Neural crest cell (in vitro differentiated cells): ENCODE data around the gene STAT6. TPM values are rescaled to one million over a fixed set of nuclear protein-coding genes. Genes with fewer than 3 reads are reported as not detected.

Source experiments
- DNase-seq: peaks from one replicate; pipeline ENCODE4 v3.0.0; 2021; ENCODE audit warnings: low read depth, mixed read lengths, low spot score
- H3K27ac Mint-ChIP-seq: one replicate; pipeline ENCODE4 v1.8.0; 2021; ENCODE audit warnings: mild to moderate bottlenecking, mixed read lengths; ENCODE audit not compliant: unreplicated experiment
- H3K27me3 Mint-ChIP-seq: 2 replicates; pipeline ENCODE4 v1.8.0; 2021; ENCODE audit warnings: low read depth, mild to moderate bottlenecking, mixed read lengths
- H3K36me3 Mint-ChIP-seq: 2 replicates; pipeline ENCODE4 v1.8.0; 2021; ENCODE audit warnings: low read depth, mild to moderate bottlenecking, mixed read lengths
- H3K4me1 Mint-ChIP-seq: 2 replicates; pipeline ENCODE4 v1.8.0; 2021; ENCODE audit warnings: mixed read lengths
- H3K4me3 Mint-ChIP-seq: one replicate; pipeline ENCODE4 v1.8.0; 2021; ENCODE audit warnings: mild to moderate bottlenecking, mixed read lengths
- H3K9me3 Mint-ChIP-seq: 2 replicates; pipeline ENCODE4 v1.8.0; 2021; ENCODE audit warnings: mixed read lengths
- CTCF ChIP-seq: fragments of 200-600 bp; sonication (generic); conservative IDR thresholded peaks from 2 replicates; pipeline ENCODE4 v1.5.0; 2021; ENCODE audit warnings: antibody characterized with exemption, mild to moderate bottlenecking
- total RNA-seq: library from RNA; stranded (reverse); gene quantifications from 2 replicates; pipeline ENCODE4 v1.2.1, GENCODE V29; 2021

The STAT6 gene
- total RNA-seq, 1 donor from 2014 or later, result 40.2 TPM

- DNase-seq, result no peak
- Mint-ChIP-seq H3K4me3 (no peak overlapping the region), H3K36me3 (peaks cover 24% of the 10 kb centered on the region), H3K4me1 (no peaks in the 10 kb centered on the region), H3K27ac (no peak overlapping the region), H3K9me3 (no peaks in the 10 kb centered on the region), H3K27me3 (no peaks in the 10 kb centered on the region)
- no peak for TF ChIP-seq CTCF
These were observed 47.0 kb upstream of the STAT6 start for GRCh38 chr12:57158186-57158585.

- peaks cover 24% of the 10 kb centered on the region for H3K36me3 Mint-ChIP-seq
- TF ChIP-seq CTCF, result no peak
- H3K27me3 Mint-ChIP-seq, result no peaks in the 10 kb centered on the region
- H3K4me1 Mint-ChIP-seq, result no peaks in the 10 kb centered on the region
- no peak overlapping the region for H3K4me3 Mint-ChIP-seq
- DNase-seq, result no peak
- H3K27ac Mint-ChIP-seq, result no peak overlapping the region
- no peaks in the 10 kb centered on the region for H3K9me3 Mint-ChIP-seq
These were observed 46.5 kb upstream of the STAT6 start for GRCh38 chr12:57157588-57158173.

- H3K9me3 Mint-ChIP-seq, result no peaks in the 10 kb centered on the region
- H3K4me1 Mint-ChIP-seq, result no peaks in the 10 kb centered on the region
- H3K36me3 Mint-ChIP-seq, result peaks cover 17% of the 10 kb centered on the region
- no peaks in the 10 kb centered on the region for H3K27me3 Mint-ChIP-seq
- DNase-seq, result no peak
- TF ChIP-seq CTCF, result no peak
- H3K27ac Mint-ChIP-seq, result no peak overlapping the region
- no peak overlapping the region for H3K4me3 Mint-ChIP-seq
These were observed 45.7 kb upstream of the STAT6 start for GRCh38 chr12:57156701-57157403.

GRCh38 chr12:57154804-57155434, 43.8 kb upstream of the STAT6 start:
- Mint-ChIP-seq H3K9me3 (no peaks in the 10 kb centered on the region), H3K4me1 (no peaks in the 10 kb centered on the region), H3K4me3 (no peak overlapping the region), H3K27me3 (no peaks in the 10 kb centered on the region), H3K27ac (no peak overlapping the region), H3K36me3 (peaks cover 10% of the 10 kb centered on the region)
- no peak for TF ChIP-seq CTCF
- DNase-seq, result no peak

GRCh38 chr12:57154076-57154475, 42.9 kb upstream of the STAT6 start:
- H3K36me3 Mint-ChIP-seq, result peaks cover 10% of the 10 kb centered on the region
- no peak overlapping the region for H3K4me3 Mint-ChIP-seq
- no peaks in the 10 kb centered on the region for H3K27me3 Mint-ChIP-seq
- H3K9me3 Mint-ChIP-seq, result no peaks in the 10 kb centered on the region
- H3K4me1 Mint-ChIP-seq, result no peaks in the 10 kb centered on the region
- H3K27ac Mint-ChIP-seq, result no peak overlapping the region
- TF ChIP-seq CTCF, result no peak
- DNase-seq, result no peak
